Measurements from ENCODE around the gene RRBP1.

GRCh38 chr20:17612992-17613327 lies 69.1 kb downstream of the RRBP1 start:
- TF ChIP-seq CTCF (IDR thresholded peaks at IDR 0.05) (no peak), POLR2A (IDR thresholded peaks at IDR 0.05) (no peak)

All from body of pancreas (tissue), 4 donors.